ENCODE measurements around the gene MITF.

The MITF gene

DNA sequence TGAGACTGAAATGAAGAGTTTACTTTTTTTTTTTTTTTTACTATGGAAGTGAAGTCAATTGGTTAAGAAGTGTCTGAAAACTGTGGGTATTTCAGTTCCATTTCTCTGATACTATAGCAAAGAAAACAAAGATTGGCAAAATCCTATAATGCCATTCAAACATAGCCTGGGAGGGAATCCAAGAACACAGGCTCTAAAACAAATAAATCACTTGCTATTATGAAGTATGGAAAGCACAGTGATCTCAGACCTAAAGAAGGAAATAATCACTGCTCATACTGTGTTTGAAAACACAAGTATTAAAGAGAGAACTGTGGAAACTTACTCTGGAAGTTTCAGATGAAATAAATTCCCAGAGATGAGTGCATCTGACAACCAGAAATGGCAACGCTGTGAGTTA, 272.3 kb downstream of the MITF start:
- POLR2A ChIA-PET (ENCODE audit: low non-redundant PET) = no interaction called here
- CTCF ChIA-PET = no interaction called here
- no peak for DNase-seq (ENCODE audit: low spot score)
- TF ChIP-seq, protein P1, sequence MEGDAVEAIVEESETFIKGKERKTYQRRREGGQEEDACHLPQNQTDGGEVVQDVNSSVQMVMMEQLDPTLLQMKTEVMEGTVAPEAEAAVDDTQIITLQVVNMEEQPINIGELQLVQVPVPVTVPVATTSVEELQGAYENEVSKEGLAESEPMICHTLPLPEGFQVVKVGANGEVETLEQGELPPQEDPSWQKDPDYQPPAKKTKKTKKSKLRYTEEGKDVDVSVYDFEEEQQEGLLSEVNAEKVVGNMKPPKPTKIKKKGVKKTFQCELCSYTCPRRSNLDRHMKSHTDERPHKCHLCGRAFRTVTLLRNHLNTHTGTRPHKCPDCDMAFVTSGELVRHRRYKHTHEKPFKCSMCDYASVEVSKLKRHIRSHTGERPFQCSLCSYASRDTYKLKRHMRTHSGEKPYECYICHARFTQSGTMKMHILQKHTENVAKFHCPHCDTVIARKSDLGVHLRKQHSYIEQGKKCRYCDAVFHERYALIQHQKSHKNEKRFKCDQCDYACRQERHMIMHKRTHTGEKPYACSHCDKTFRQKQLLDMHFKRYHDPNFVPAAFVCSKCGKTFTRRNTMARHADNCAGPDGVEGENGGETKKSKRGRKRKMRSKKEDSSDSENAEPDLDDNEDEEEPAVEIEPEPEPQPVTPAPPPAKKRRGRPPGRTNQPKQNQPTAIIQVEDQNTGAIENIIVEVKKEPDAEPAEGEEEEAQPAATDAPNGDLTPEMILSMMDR (conservative IDR thresholded peaks at IDR 0.05; ENCODE audit: low read depth) = no peak
- H3K27ac ChIP-seq = no peak overlapping the region

All from RWPE1 (cell line).